Pulmonary artery endothelial cell (primary cell): ENCODE data around the gene MAGED4B. TPM values are rescaled to one million over a fixed set of nuclear protein-coding genes. Genes with fewer than 3 reads are reported as not detected.
"Not testable (repeated sequence)": the region's sequence is repeated elsewhere in the genome, so short reads cannot be mapped to it uniquely, and the experiment has no call there.

Source experiments
- DNase-seq: peaks from one replicate; pipeline ENCODE4 v3.0.0-alpha.2; 2011; ENCODE audit warnings: low read depth, low spot score
- total RNA-seq: library from RNA; depleted of rRNA; stranded (reverse); fragments of >200 nt; gene quantifications from 2 replicates; pipeline ENCODE4 v1.2.3, GENCODE V29; 2014

Gene MAGED4B
- total RNA-seq, result 7.9 and 12.6 TPM in 2 replicates

DNA sequence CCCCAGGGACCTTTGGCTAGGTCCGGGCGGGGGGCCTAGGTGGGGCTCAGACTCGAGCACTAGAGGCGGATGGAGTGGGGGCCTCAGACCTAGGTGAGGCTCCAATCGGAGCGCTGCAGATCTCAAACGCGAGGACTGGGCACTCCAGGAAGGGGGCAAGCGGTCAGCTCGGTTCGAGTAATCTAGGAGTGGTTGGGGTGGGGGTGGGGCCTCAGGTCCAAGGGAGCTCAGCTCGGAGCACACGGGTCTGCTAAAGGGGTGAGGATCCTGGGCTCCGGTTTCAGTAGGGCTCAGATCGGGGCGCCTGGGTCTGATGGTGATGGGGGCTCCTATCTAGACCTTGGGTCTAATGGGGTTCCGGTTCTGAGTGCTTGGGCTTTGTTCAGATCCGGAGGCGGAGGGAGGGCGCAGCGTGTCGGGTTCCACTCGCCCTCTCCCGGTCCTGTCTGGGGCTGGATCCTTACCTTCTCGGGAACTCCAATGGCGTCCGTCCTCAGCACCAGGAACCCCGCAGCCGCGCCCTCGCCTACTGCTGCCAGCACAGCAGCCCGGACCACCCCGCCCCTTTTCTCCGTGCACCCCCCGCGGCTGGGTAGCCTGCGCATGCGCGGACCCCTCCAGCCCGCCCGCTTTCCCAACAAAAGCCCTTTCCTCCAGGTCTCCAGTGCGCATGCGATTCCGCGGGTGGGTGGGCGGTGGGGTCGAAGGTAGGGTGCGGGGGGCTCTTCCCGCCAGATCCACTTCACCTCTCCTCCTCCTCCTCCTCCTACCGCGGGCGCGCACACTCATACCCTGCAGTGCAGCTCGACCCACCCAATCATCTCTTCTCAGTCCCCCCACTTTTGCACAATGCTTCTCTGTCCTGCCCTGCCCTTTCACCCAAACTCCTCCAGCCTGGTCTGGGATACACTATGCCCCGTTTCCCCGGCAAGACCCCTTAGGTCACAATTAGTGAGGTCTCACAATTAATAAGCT lies at the start of gene MAGED4B:
Gene MAGED4B, minus strand, starts transcription at position 518 of the 975 bp plus-strand sequence. CDS start 1,011 bp downstream, outside the sequence.
- not testable (repeated sequence) for DNase-seq

DNA sequence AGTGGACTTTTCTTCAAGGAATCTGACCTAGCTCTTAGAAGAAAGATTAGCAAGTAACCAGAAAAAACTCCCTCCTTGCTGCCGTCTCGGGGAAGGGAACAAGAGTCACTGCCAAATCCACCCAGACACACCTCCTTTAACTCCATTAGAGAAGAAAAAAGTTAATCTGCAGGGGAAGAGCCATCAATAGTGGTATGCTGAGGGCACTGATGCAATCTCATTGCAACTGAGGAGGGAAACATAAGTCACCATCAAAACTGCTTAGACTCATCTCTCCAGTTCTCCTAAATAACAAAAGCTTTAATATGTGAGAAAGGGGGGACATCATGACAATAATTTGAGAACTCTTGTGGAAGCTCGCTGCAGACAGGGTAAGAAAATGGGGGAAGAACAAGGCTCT lies 49.3 kb upstream of the MAGED4B start:
- no peak for DNase-seq

- DNase-seq, result no peak
Observed at GRCh38 chrX:52082578-52082977, 13.6 kb upstream of the MAGED4B start.

- DNase-seq, result no peak
Observed at GRCh38 chrX:52078131-52078530, 9.1 kb upstream of the MAGED4B start.

DNA sequence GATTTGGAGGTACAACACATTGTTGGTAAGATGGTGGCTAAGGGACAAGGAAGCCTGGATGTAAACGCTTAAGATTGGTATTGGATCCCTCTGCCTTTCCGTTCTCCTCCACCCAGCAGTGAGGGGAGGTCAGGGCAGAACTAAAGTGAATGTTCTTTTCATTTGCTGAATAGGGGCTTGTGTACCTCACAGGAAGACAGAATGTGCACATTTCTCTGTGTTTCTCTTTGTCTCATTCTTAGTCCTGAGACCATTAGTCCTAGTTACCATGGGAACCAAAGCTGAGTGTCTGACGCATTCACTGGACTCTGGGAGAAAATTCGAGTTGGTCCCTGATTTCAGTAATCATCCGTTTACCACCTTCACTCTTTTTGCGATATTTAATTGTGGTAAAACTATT lies 26.7 kb downstream of the MAGED4B start:
- DNase-seq, result not testable (repeated sequence)

DNA sequence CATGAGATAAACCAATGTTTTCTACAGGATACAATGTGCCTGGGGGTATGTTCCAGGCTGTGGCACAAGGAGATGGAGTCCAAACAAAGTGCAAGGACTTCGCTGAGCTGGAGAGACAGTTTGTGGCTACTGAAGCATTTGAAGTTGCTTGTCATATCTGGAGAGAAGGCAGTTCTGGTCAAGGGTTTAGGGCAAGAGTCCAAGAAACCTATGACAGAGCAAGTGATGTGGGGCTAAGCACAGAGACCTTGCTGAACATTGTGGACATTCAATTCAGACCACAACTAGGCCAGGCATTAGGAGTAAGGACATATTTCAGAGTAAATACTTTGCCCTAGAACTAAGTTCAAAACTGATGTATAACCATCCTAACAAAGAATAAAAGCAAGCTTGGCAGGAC lies 34.8 kb downstream of the MAGED4B start:
- no peak for DNase-seq

DNA sequence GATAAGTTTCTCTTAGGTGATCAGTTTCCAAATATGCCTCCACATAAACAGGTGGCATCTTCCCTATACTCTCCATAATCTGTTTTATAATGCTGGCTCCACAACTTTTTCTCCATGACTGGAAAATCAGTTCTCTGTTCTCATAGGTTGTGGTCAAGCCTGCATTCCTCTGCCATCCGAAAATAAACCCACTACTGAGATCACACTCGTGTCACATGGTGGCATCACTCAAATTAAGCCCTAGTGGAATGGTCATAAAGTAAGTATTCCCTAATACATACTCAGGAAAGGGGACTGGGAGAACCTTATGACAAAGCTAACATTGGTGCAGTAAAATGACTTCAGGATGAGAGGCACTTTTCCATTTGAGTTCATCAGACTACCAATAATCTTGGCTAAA lies 37.6 kb downstream of the MAGED4B start:
- no peak for DNase-seq

DNA sequence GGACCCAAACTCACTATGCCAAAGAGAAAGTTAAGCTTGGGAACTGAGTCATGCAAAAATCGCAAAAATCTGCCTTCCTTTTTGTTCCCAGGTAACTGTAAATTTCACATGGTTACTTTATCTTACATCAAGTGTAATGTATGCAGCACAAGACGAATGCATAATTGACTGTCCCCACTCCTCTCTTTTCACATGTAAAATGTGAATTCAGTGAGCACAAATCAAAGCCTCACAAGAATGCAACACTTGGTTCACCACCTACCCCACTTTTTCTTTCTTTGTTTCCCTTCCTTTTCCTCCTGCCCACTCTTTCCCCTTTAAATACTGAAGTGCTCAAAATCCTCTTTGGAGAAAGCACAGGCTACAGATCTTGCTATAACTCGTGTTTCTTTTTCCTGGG lies 53.2 kb downstream of the MAGED4B start:
- DNase-seq, result no peak

Other genes starting within 250 kb of the MAGED4B start
- gene MAGED1, start 175.6 kb downstream of the MAGED4B start, total RNA-seq, result 59.3 and 85.8 TPM in 2 replicates
- gene MAGED4, start 115.7 kb upstream of the MAGED4B start, total RNA-seq, result 2.2 and 3.2 TPM in 2 replicates